ENCODE data around the gene NAA16. TPM values are rescaled to one million over a fixed set of nuclear protein-coding genes. Genes with fewer than 3 reads are reported as not detected.

Gene NAA16
- total RNA-seq, 4 donors from 2014 or later, result 15.9 to 25.8 (median 18.7) TPM

DNA sequence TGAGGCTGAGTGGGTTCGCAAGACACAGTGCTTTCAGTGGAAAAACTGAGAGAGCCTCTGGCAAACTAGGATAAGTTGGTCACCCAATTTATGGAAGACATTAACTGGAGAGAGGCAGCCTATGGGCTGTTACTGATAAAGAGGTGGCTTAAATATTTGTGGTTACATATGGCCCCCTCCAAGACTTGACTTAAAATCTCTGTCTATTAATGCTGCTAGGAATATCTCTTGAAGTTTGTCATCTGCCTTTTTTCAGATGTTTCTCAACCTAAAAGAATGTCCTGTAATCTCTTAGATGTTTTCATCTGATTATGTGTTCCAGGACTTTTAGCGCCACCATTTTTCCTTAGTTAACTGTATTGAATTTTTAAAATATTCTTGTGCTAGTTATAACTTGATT, 54.6 kb downstream of the NAA16 start:
- H3K4me3 ChIP-seq (ENCODE audit: low read depth, poor library complexity, severe bottlenecking), result no peak overlapping the region
- WGBS, 2 donors, result 87 to 91% methylated on average over 2 of the region's 2 CpGs
- intact Hi-C loops (cut with DNase I; ENCODE audit: low total_unique reads), result no loop called here

GRCh38 chr13:41370736-41371135, 59.7 kb downstream of the NAA16 start:
- DNase-seq (ENCODE audit: low spot score in 2 of 2), result no peak
- no peak for TF ChIP-seq CTCF (IDR thresholded peaks at IDR 0.05)
- no peak for TF ChIP-seq POLR2A (IDR thresholded peaks at IDR 0.05)
- intact Hi-C loops (cut with DNase I; ENCODE audit: low total_unique reads), result no loop called here
- WGBS, 2 donors, result 61 to 64% methylated on average over 2 of the region's 2 CpGs
- H3K4me3 ChIP-seq (ENCODE audit: low read depth, poor library complexity, severe bottlenecking), result no peak overlapping the region

More for the DNA sequence above, 54.6 kb downstream of the NAA16 start:
- TF ChIP-seq POLR2A (IDR thresholded peaks at IDR 0.05) (no peak), CTCF (IDR thresholded peaks at IDR 0.05) (no peak)
- no peak for DNase-seq (ENCODE audit: low spot score in 2 of 2)

GRCh38 chr13:41377446-41377845, 66.4 kb downstream of the NAA16 start:
- intact Hi-C loops (cut with DNase I; ENCODE audit: low total_unique reads), result no loop called here
- no peak overlapping the region for H3K4me3 ChIP-seq (ENCODE audit: low read depth, poor library complexity, severe bottlenecking)
- no peak for TF ChIP-seq POLR2A (IDR thresholded peaks at IDR 0.05)
- no peak for TF ChIP-seq CTCF (IDR thresholded peaks at IDR 0.05)
- WGBS, 2 donors, result 80 to 84% methylated on average over 5 of the region's 5 CpGs
- no peak for DNase-seq (ENCODE audit: low spot score in 2 of 2)

DNA sequence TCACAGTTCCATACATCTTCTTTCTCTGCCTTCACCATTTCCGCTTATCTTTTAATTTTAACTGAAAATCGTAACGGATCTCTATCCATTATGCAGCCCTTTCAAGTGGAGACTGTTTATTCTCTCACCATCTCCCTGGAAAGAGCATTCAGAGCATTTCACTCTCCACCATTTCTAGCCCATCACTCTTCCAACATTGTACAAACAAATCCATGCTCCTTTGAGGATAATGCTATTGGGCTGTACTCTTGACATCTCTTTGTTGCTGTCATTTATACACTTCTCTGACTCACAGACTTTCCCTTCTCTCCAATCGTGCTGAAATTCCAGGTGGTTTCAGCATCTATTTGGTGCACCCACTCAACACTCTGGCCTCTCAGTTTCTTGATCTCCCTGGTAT, 71.4 kb downstream of the NAA16 start:
- intact Hi-C loops (cut with DNase I; ENCODE audit: low total_unique reads), result no loop called here
- TF ChIP-seq POLR2A (IDR thresholded peaks at IDR 0.05) (no peak), CTCF (IDR thresholded peaks at IDR 0.05) (no peak)
- WGBS, 2 donors, result 84 to 86% methylated on average over 4 of the region's 4 CpGs
- DNase-seq (ENCODE audit: low spot score in 2 of 2), result no peak
- H3K4me3 ChIP-seq (ENCODE audit: low read depth, poor library complexity, severe bottlenecking), result no peak overlapping the region

DNA sequence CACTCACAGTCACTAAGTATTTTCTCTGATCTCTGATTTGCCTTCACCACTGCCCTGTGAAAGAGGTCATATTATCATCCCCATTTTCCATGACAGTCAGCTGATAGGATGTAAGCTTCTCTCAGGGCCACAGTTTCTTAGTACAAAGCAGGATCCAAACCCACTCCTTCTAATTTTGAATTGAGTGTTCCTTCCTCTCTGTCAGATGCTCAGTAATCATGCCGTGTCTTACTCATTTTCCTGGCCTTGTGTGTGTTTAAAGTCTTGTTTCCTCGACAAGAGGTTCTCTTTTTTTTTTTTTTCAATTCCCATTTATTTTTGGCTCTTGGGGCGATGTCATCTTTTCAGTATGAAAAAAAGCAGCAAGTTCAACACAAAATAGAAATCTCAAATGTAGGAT, 72.3 kb downstream of the NAA16 start:
- no peak for TF ChIP-seq CTCF (IDR thresholded peaks at IDR 0.05)
- TF ChIP-seq POLR2A (IDR thresholded peaks at IDR 0.05), result no peak
- no peak overlapping the region for H3K4me3 ChIP-seq (ENCODE audit: low read depth, poor library complexity, severe bottlenecking)
- intact Hi-C loops (cut with DNase I; ENCODE audit: low total_unique reads), result no loop called here
- DNase-seq (ENCODE audit: low spot score in 2 of 2), result no peak
- 47 to 62% methylated on average over 3 of the region's 3 CpGs for WGBS, 2 donors

GRCh38 chr13:41384749-41385503, 73.9 kb downstream of the NAA16 start:
- intact Hi-C loops (cut with DNase I; ENCODE audit: low total_unique reads), result no loop called here
- no peak for TF ChIP-seq POLR2A (IDR thresholded peaks at IDR 0.05)
- DNase-seq (ENCODE audit: low spot score in 2 of 2), result no peak
- H3K4me3 ChIP-seq (ENCODE audit: low read depth, poor library complexity, severe bottlenecking), result no peak overlapping the region
- WGBS, 2 donors, result 87 to 88% methylated on average over 20 of the region's 20 CpGs
